ENCODE data around the gene C17orf67.

C17orf67 gene

GRCh38 chr17:56779322-56779721, 54.4 kb downstream of the C17orf67 start:
- H2BK120ac ChIP-seq (ENCODE audit: low read depth, low read length): no peak overlapping the region
- H3K27ac ChIP-seq (ENCODE audit: low read depth, low read length): no peak overlapping the region
- H3K23ac ChIP-seq (ENCODE audit: low read length): no peak overlapping the region
- no peak for DNase-seq
- H3K4me1 ChIP-seq (ENCODE audit: control insufficient read depth, low read depth, low read length): no peaks in the 10 kb centered on the region
- no peak overlapping the region for H4K8ac ChIP-seq (ENCODE audit: low read depth, low read length)
- no peak overlapping the region for H4K5ac ChIP-seq (ENCODE audit: low read length)
- peak overlapping the region; percentile 37 for H3K56ac ChIP-seq (ENCODE audit: low read length)
- H3K79me2 ChIP-seq (ENCODE audit: control insufficient read depth, insufficient read depth, low read length): no peaks in the 10 kb centered on the region
- no peak overlapping the region for H2BK15ac ChIP-seq (replicated peaks; ENCODE audit: low read depth)
- no peak overlapping the region for H3K4me3 ChIP-seq (ENCODE audit: low read length)
- H3K27me3 ChIP-seq (ENCODE audit: insufficient read depth, low read length, poor library complexity): no peaks in the 10 kb centered on the region
- no peaks in the 10 kb centered on the region for H3K79me1 ChIP-seq (ENCODE audit: low read length)
- no CpG with 5 or more reads among the region's 4 CpGs for WGBS (ENCODE audit: extremely low coverage, insufficient coverage, low lambda C conversion rate)
- H3K4me2 ChIP-seq (ENCODE audit: low read length): no peak overlapping the region
- no peak overlapping the region for H2BK5ac ChIP-seq (ENCODE audit: low read length)
- no peak overlapping the region for H3K4ac ChIP-seq (ENCODE audit: low read depth, low read length)
- no peak overlapping the region for H3K9ac ChIP-seq (ENCODE audit: low read length)
- H3K18ac ChIP-seq (ENCODE audit: low read length): no peak overlapping the region
- no peak overlapping the region for H2AK5ac ChIP-seq (ENCODE audit: low read length)
- H3K36me3 ChIP-seq (ENCODE audit: control insufficient read depth, insufficient read depth, low read length): no peaks in the 10 kb centered on the region

GRCh38 chr17:56778898-56779297, 54.8 kb downstream of the C17orf67 start:
- no peaks in the 10 kb centered on the region for H3K4me1 ChIP-seq (ENCODE audit: control insufficient read depth, low read depth, low read length)
- WGBS (ENCODE audit: extremely low coverage, insufficient coverage, low lambda C conversion rate): no CpG with 5 or more reads among the region's 9 CpGs
- no peak overlapping the region for H3K18ac ChIP-seq (ENCODE audit: low read length)
- H2AK5ac ChIP-seq (ENCODE audit: low read length): no peak overlapping the region
- H3K4me3 ChIP-seq (ENCODE audit: low read length): no peak overlapping the region
- H2BK120ac ChIP-seq (ENCODE audit: low read depth, low read length): no peak overlapping the region
- H3K79me2 ChIP-seq (ENCODE audit: control insufficient read depth, insufficient read depth, low read length): no peaks in the 10 kb centered on the region
- H3K27me3 ChIP-seq (ENCODE audit: insufficient read depth, low read length, poor library complexity): no peaks in the 10 kb centered on the region
- H4K5ac ChIP-seq (ENCODE audit: low read length): no peak overlapping the region
- no peak overlapping the region for H4K8ac ChIP-seq (ENCODE audit: low read depth, low read length)
- H3K36me3 ChIP-seq (ENCODE audit: control insufficient read depth, insufficient read depth, low read length): no peaks in the 10 kb centered on the region
- no peak overlapping the region for H3K27ac ChIP-seq (ENCODE audit: low read depth, low read length)
- no peaks in the 10 kb centered on the region for H3K79me1 ChIP-seq (ENCODE audit: low read length)
- H2BK15ac ChIP-seq (replicated peaks; ENCODE audit: low read depth): no peak overlapping the region
- no peak overlapping the region for H2BK5ac ChIP-seq (ENCODE audit: low read length)
- H3K23ac ChIP-seq (ENCODE audit: low read length): no peak overlapping the region
- no peak for DNase-seq
- H3K4me2 ChIP-seq (ENCODE audit: low read length): no peak overlapping the region
- no peak overlapping the region for H3K4ac ChIP-seq (ENCODE audit: low read depth, low read length)
- no peak overlapping the region for H3K56ac ChIP-seq (ENCODE audit: low read length)
- no peak overlapping the region for H3K9ac ChIP-seq (ENCODE audit: low read length)

DNA sequence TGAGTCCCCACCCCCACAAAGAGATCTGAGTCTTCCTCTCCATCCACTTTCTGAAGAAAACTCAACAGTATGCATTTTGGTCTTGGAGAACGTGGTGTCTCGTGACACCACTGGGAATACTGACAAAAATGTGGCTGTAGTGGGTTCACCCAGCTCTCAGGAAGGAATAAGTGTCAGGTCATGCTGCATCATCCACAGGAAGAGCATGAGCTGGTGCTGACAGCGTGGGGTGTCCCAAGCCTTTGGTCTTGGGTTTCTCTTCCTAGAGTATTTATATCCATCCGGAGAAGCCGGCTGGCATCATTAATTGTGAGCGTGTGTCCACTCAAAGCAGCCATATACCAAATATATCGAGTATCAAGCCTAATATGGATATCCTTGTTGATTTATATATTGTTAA, 55.9 kb downstream of the C17orf67 start:
- no CpG with 5 or more reads among the region's 7 CpGs for WGBS (ENCODE audit: extremely low coverage, insufficient coverage, low lambda C conversion rate)
- no peak overlapping the region for H3K4me3 ChIP-seq (ENCODE audit: low read length)
- no peak for DNase-seq

DNA sequence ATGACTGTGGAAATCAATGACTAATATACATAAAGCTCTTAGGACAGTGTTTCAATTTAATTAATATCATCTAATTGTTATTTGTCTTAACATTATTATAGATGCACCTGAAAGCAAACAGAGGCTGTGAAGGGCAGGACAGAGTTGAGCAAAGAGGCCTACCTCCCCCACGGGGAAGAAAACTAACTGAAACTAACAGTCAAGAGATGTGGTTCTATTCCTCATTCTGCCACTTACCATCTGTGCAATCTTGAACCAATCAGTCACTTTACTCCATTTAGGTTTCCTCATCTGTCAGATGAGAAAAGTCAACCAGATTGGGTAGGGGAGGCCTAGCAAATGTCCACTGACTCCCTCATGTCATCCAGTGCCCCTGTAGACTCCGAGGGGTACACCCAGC, 59.1 kb downstream of the C17orf67 start:
- no peaks in the 10 kb centered on the region for H3K79me2 ChIP-seq (ENCODE audit: control insufficient read depth, insufficient read depth, low read length)
- no peak overlapping the region for H3K27ac ChIP-seq (ENCODE audit: low read depth, low read length)
- H2BK15ac ChIP-seq (replicated peaks; ENCODE audit: low read depth): no peak overlapping the region
- no peak overlapping the region for H3K18ac ChIP-seq (ENCODE audit: low read length)
- no peak overlapping the region for H2AK5ac ChIP-seq (ENCODE audit: low read length)
- H2BK120ac ChIP-seq (ENCODE audit: low read depth, low read length): no peak overlapping the region
- no peak overlapping the region for H3K4me3 ChIP-seq (ENCODE audit: low read length)
- no peaks in the 10 kb centered on the region for H3K4me1 ChIP-seq (ENCODE audit: control insufficient read depth, low read depth, low read length)
- no peaks in the 10 kb centered on the region for H3K36me3 ChIP-seq (ENCODE audit: control insufficient read depth, insufficient read depth, low read length)
- no peaks in the 10 kb centered on the region for H3K27me3 ChIP-seq (ENCODE audit: insufficient read depth, low read length, poor library complexity)
- H3K4ac ChIP-seq (ENCODE audit: low read depth, low read length): no peak overlapping the region
- no peak overlapping the region for H2BK5ac ChIP-seq (ENCODE audit: low read length)
- WGBS (ENCODE audit: extremely low coverage, insufficient coverage, low lambda C conversion rate): no CpG with 5 or more reads among the region's 2 CpGs
- H3K4me2 ChIP-seq (ENCODE audit: low read length): no peak overlapping the region
- no peak overlapping the region for H3K9ac ChIP-seq (ENCODE audit: low read length)
- no peak overlapping the region for H4K8ac ChIP-seq (ENCODE audit: low read depth, low read length)
- DNase-seq: no peak
- H3K23ac ChIP-seq (ENCODE audit: low read length): no peak overlapping the region
- H3K79me1 ChIP-seq (ENCODE audit: low read length): no peaks in the 10 kb centered on the region
- H4K5ac ChIP-seq (ENCODE audit: low read length): no peak overlapping the region
- H3K56ac ChIP-seq (ENCODE audit: low read length): no peak overlapping the region

More for the DNA sequence above, 55.9 kb downstream of the C17orf67 start:
- no peak overlapping the region for H3K4me2 ChIP-seq (ENCODE audit: low read length)
- no peak overlapping the region for H4K5ac ChIP-seq (ENCODE audit: low read length)
- H3K18ac ChIP-seq (ENCODE audit: low read length): no peak overlapping the region
- H3K27me3 ChIP-seq (ENCODE audit: insufficient read depth, low read length, poor library complexity): no peaks in the 10 kb centered on the region
- H3K79me2 ChIP-seq (ENCODE audit: control insufficient read depth, insufficient read depth, low read length): no peaks in the 10 kb centered on the region
- H3K4ac ChIP-seq (ENCODE audit: low read depth, low read length): no peak overlapping the region
- no peak overlapping the region for H2BK120ac ChIP-seq (ENCODE audit: low read depth, low read length)
- H3K9ac ChIP-seq (ENCODE audit: low read length): no peak overlapping the region
- no peak overlapping the region for H2BK5ac ChIP-seq (ENCODE audit: low read length)
- H3K79me1 ChIP-seq (ENCODE audit: low read length): no peaks in the 10 kb centered on the region
- H3K4me1 ChIP-seq (ENCODE audit: control insufficient read depth, low read depth, low read length): no peaks in the 10 kb centered on the region
- no peak overlapping the region for H3K56ac ChIP-seq (ENCODE audit: low read length)
- H3K27ac ChIP-seq (ENCODE audit: low read depth, low read length): no peak overlapping the region
- H2BK15ac ChIP-seq (replicated peaks; ENCODE audit: low read depth): no peak overlapping the region
- no peak overlapping the region for H3K23ac ChIP-seq (ENCODE audit: low read length)
- H2AK5ac ChIP-seq (ENCODE audit: low read length): no peak overlapping the region
- no peaks in the 10 kb centered on the region for H3K36me3 ChIP-seq (ENCODE audit: control insufficient read depth, insufficient read depth, low read length)
- no peak overlapping the region for H4K8ac ChIP-seq (ENCODE audit: low read depth, low read length)

DNA sequence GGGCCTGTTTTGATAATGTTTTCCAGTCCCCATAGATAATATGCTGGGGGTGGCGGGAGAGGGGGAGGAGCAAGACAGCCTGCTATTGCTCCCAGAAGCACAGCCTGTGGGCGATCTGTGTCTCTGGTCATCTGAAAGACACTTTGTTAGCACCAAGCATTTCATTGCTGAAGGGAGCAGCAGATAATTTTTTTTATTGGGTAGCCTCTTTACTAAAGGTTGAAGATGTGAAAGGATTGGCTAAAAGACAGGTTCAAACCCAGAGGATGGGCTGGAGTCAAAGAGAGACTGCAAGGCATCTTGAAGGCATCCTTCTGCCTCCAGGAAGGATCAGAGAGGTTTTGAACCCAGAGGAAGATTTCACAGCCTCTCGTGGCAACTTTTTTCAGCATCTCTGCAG, 60.6 kb downstream of the C17orf67 start:
- Histone ChIP-seq H3K56ac (ENCODE audit: low read length) (no peak overlapping the region), H3K9ac (ENCODE audit: low read length) (no peak overlapping the region), H3K27ac (ENCODE audit: low read depth, low read length) (no peak overlapping the region), H4K5ac (ENCODE audit: low read length) (no peak overlapping the region), H3K79me1 (ENCODE audit: low read length) (no peaks in the 10 kb centered on the region), H3K4me2 (ENCODE audit: low read length) (no peak overlapping the region), H3K4me3 (ENCODE audit: low read length) (no peak overlapping the region), H2BK15ac (replicated peaks; ENCODE audit: low read depth) (no peak overlapping the region), H2BK5ac (ENCODE audit: low read length) (no peak overlapping the region), H3K4me1 (ENCODE audit: control insufficient read depth, low read depth, low read length) (no peaks in the 10 kb centered on the region), H3K36me3 (ENCODE audit: control insufficient read depth, insufficient read depth, low read length) (no peaks in the 10 kb centered on the region), H3K27me3 (ENCODE audit: insufficient read depth, low read length, poor library complexity) (no peaks in the 10 kb centered on the region), H2AK5ac (ENCODE audit: low read length) (no peak overlapping the region), H3K4ac (ENCODE audit: low read depth, low read length) (no peak overlapping the region), H3K79me2 (ENCODE audit: control insufficient read depth, insufficient read depth, low read length) (no peaks in the 10 kb centered on the region), H3K23ac (ENCODE audit: low read length) (no peak overlapping the region), H2BK120ac (ENCODE audit: low read depth, low read length) (no peak overlapping the region), H4K8ac (ENCODE audit: low read depth, low read length) (no peak overlapping the region), H3K18ac (ENCODE audit: low read length) (no peak overlapping the region)
- no CpG with 5 or more reads among the region's 3 CpGs for WGBS (ENCODE audit: extremely low coverage, insufficient coverage, low lambda C conversion rate)
- no peak for DNase-seq

DNA sequence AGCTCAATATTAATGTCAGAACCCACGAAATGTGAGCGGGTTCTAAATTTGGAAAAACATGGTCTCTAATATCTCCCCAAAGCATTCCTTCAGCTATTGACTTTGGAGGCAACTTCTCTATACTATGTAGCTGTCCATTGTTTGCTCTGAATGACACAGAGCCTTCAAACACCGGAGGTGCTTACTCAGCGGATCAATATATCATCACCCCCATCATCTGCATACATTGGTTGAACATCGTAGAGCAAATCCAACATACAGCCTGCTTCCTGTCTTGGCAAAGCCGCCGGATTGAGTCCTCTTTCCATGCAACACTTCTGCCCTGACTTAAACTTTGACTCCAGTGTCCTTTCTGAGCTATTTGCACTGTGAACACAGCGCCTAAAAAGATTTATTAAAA, 61.3 kb downstream of the C17orf67 start:
- Histone ChIP-seq H3K4me2 (ENCODE audit: low read length) (no peak overlapping the region), H3K79me2 (ENCODE audit: control insufficient read depth, insufficient read depth, low read length) (no peaks in the 10 kb centered on the region), H3K79me1 (ENCODE audit: low read length) (no peaks in the 10 kb centered on the region), H3K23ac (ENCODE audit: low read length) (no peak overlapping the region), H3K56ac (ENCODE audit: low read length) (no peak overlapping the region), H3K27me3 (ENCODE audit: insufficient read depth, low read length, poor library complexity) (no peaks in the 10 kb centered on the region), H3K36me3 (ENCODE audit: control insufficient read depth, insufficient read depth, low read length) (no peaks in the 10 kb centered on the region), H2BK5ac (ENCODE audit: low read length) (no peak overlapping the region), H4K8ac (ENCODE audit: low read depth, low read length) (no peak overlapping the region), H3K18ac (ENCODE audit: low read length) (no peak overlapping the region), H2BK15ac (replicated peaks; ENCODE audit: low read depth) (no peak overlapping the region), H3K4ac (ENCODE audit: low read depth, low read length) (no peak overlapping the region), H3K4me1 (ENCODE audit: control insufficient read depth, low read depth, low read length) (no peaks in the 10 kb centered on the region), H2AK5ac (ENCODE audit: low read length) (no peak overlapping the region), H4K5ac (ENCODE audit: low read length) (no peak overlapping the region), H3K9ac (ENCODE audit: low read length) (no peak overlapping the region), H3K27ac (ENCODE audit: low read depth, low read length) (no peak overlapping the region), H3K4me3 (ENCODE audit: low read length) (no peak overlapping the region), H2BK120ac (ENCODE audit: low read depth, low read length) (no peak overlapping the region)
- DNase-seq: no peak
- WGBS (ENCODE audit: extremely low coverage, insufficient coverage, low lambda C conversion rate): no CpG with 5 or more reads among the region's 8 CpGs

Data from mesendoderm (in vitro differentiated cells).